Measurements from ENCODE around the gene TRAPPC6A. TPM values are rescaled to one million over a fixed set of nuclear protein-coding genes. Genes with fewer than 3 reads are reported as not detected.

The TRAPPC6A gene
- total and polyA plus RNA-seq, 2 of the 13 experiments (the other 11 are each of a cell fraction or from before 2014, with no cell fraction given): 6.5 to 21.0 TPM

GRCh38 chr19:45136507-45137178 lies 41.4 kb downstream of the TRAPPC6A start:
- Histone ChIP-seq H4K20me1 (ENCODE audit: insufficient read depth, low read length) (no peaks in the 10 kb centered on the region), H3K4me1 (ENCODE audit: insufficient read depth, low read length) (peaks cover 27% of the 10 kb centered on the region), H3K9ac (ENCODE audit: insufficient read depth, low read depth, low read length) (peak overlapping the region; percentile 25; the same call in 1 of the 2 replicates), H3K79me2 (ENCODE audit: insufficient read depth, low read length) (peaks cover 34% of the 10 kb centered on the region), H3K27ac (ENCODE audit: extremely low read length, insufficient read depth, low read length) (peak overlapping the region; percentile 30), H2AFZ (ENCODE audit: low read length) (no peak overlapping the region), H3K36me3 (replicated peaks in 1 of 2; ENCODE audit: control insufficient read depth in 1 of 2, insufficient read depth in 2 of 2, low read length in 2 of 2) (peaks cover 4 to 8% of the 10 kb centered on the region in 2 experiments; a peak in 3 of 5 replicates), H3K27me3 (ENCODE audit: control insufficient read depth in 1 of 2, insufficient read depth in 2 of 2, low read length in 2 of 2) (no peaks in the 10 kb centered on the region), H3K4me2 (ENCODE audit: low read depth, low read length) (no peak overlapping the region), H3K4me3 (replicated peaks in 1 of 3; ENCODE audit: insufficient read depth in 1 of 3, low read depth in 2 of 3, low read length in 3 of 3) (no peak overlapping the region), H3K9me3 (ENCODE audit: low read length) (no peaks in the 10 kb centered on the region)
- in situ Hi-C loops (cut with HindIII; ENCODE audit: extremely low pct_ligation_motif_present, low pct_unique_long_range_greater_than_20kb) (no loop called here), intact Hi-C loops (cut with micrococcal nuclease; ENCODE audit: unreplicated experiment) (no loop called here)
- DNase-seq (ENCODE audit: low spot score): no peak
- CTCF ChIA-PET (ENCODE audit: low intra/inter-chr PET ratio, low total read pairs): no interaction called here
- 98% methylated on average over 4 of the region's 12 CpGs for WGBS (ENCODE audit: low lambda C conversion rate)
- FAIRE-seq: no peak
- peak; percentile 37; the same call in 2 of the 3 replicates for ATAC-seq
- BruUV-seq (replicated peaks): no TSS peak
- POLR2A ChIA-PET: no interaction called here
- TF ChIP-seq RELA (CRISPR knock-in tag; IDR thresholded peaks at IDR 0.05) (no peak), ZNF770 (CRISPR knock-in tag; IDR thresholded peaks at IDR 0.05) (peak; percentile 73), SOX13 (IDR thresholded peaks at IDR 0.05) (no peak), SOX13 (CRISPR knock-in tag; conservative IDR thresholded peaks at IDR 0.05 in 1 of 2, IDR thresholded peaks at IDR 0.05 in 1 of 2) (no peak), TP53 (CRISPR knock-in tag; conservative IDR thresholded peaks at IDR 0.05) (no peak), SALL1 (CRISPR knock-in tag; IDR thresholded peaks at IDR 0.05) (0 out of 2 replicates have a peak, but pooled peaks have one; percentile 14), CBX1 (IDR thresholded peaks at IDR 0.05; ENCODE audit: low read depth) (no peak), FIP1L1 (IDR thresholded peaks at IDR 0.05; ENCODE audit: borderline replicate concordance, insufficient read depth, low read depth, low read length) (no peak), ZNF549 (CRISPR knock-in tag; IDR thresholded peaks at IDR 0.05) (no peak), UBTF (CRISPR knock-in tag; IDR thresholded peaks at IDR 0.05) (no peak), HNRNPH1 (optimal IDR thresholded peaks at IDR 0.05; ENCODE audit: low read depth, low read length) (no peak), SMYD3 (CRISPR knock-in tag; IDR thresholded peaks at IDR 0.05) (no peak), RARA (CRISPR knock-in tag; IDR thresholded peaks at IDR 0.05) (no peak), IRX3 (CRISPR knock-in tag; IDR thresholded peaks at IDR 0.05; ENCODE audit: borderline replicate concordance, low read depth) (no peak), NCOR1 (IDR thresholded peaks at IDR 0.05; ENCODE audit: borderline replicate concordance, low read length) (no peak), NFRKB (IDR thresholded peaks at IDR 0.05) (no peak), ZEB1 (IDR thresholded peaks at IDR 0.05; ENCODE audit: insufficient replicate concordance, low read depth) (no peak)
- TF ChIP-seq, protein P1, sequence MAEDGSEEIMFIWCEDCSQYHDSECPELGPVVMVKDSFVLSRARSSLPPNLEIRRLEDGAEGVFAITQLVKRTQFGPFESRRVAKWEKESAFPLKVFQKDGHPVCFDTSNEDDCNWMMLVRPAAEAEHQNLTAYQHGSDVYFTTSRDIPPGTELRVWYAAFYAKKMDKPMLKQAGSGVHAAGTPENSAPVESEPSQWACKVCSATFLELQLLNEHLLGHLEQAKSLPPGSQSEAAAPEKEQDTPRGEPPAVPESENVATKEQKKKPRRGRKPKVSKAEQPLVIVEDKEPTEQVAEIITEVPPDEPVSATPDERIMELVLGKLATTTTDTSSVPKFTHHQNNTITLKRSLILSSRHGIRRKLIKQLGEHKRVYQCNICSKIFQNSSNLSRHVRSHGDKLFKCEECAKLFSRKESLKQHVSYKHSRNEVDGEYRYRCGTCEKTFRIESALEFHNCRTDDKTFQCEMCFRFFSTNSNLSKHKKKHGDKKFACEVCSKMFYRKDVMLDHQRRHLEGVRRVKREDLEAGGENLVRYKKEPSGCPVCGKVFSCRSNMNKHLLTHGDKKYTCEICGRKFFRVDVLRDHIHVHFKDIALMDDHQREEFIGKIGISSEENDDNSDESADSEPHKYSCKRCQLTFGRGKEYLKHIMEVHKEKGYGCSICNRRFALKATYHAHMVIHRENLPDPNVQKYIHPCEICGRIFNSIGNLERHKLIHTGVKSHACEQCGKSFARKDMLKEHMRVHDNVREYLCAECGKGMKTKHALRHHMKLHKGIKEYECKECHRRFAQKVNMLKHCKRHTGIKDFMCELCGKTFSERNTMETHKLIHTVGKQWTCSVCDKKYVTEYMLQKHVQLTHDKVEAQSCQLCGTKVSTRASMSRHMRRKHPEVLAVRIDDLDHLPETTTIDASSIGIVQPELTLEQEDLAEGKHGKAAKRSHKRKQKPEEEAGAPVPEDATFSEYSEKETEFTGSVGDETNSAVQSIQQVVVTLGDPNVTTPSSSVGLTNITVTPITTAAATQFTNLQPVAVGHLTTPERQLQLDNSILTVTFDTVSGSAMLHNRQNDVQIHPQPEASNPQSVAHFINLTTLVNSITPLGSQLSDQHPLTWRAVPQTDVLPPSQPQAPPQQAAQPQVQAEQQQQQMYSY (CRISPR knock-in tag; IDR thresholded peaks at IDR 0.05): no peak

Data from HepG2 (cell line).